Natural killer cell (primary cell): Measurements from ENCODE around the gene IGFBP5. TPM values are rescaled to one million over a fixed set of nuclear protein-coding genes. Genes with fewer than 3 reads are reported as not detected.

ENCODE experiments used
- ATAC-seq, 3 donors: fragments of 150-1000 bp in 2 of 3; fragments of 200-7000 bp in 1 of 3; cut with Tn5 transposase; 1 replicate in 1 of 3; 2 replicates in 2 of 3; pipeline ENCODE4 v1.10.0; 2021; ENCODE audit warnings: mild to moderate bottlenecking in 2 of 3, moderate library complexity in 2 of 3
- DNase-seq, 2 donors: peaks; one replicate each; pipeline versions ENCODE4 v3.0.0 to v3.0.0-alpha.2; 2013 to 2021; ENCODE audit warnings: mixed read lengths in 1 of 2
- H3K27ac ChIP-seq: one replicate; pipeline ENCODE4 v1.5.1; 2013; ENCODE audit warnings: mild to moderate bottlenecking, low read length
- H3K27me3 ChIP-seq: one replicate; pipeline ENCODE4 v1.6.1; 2013; ENCODE audit warnings: low read length; ENCODE audit not compliant: control insufficient read depth, insufficient read depth
- H3K36me3 ChIP-seq: one replicate; pipeline ENCODE4 v1.6.1; 2013; ENCODE audit warnings: low read length; ENCODE audit not compliant: control insufficient read depth, insufficient read depth
- H3K4me1 ChIP-seq: one replicate; pipeline ENCODE4 v1.6.1; 2013; ENCODE audit warnings: low read length; ENCODE audit not compliant: control insufficient read depth, insufficient read depth
- H3K4me3 ChIP-seq: one replicate; pipeline ENCODE4 v1.5.1; 2013; ENCODE audit warnings: low read length
- H3K9me3 ChIP-seq: one replicate; pipeline ENCODE4 v1.6.1; 2013; ENCODE audit warnings: low read length; ENCODE audit not compliant: control insufficient read depth, insufficient read depth
- H3K27ac Mint-ChIP-seq, 2 donors: one replicate each; pipeline ENCODE4 v1.8.0; 2022; ENCODE audit warnings: mild to moderate bottlenecking in 2 of 2, mixed read lengths in 2 of 2, moderate library complexity in 1 of 2
- H3K27me3 Mint-ChIP-seq, 2 donors: one replicate each; pipeline ENCODE4 v1.8.0; 2022; ENCODE audit warnings: low read depth in 2 of 2, mixed read lengths in 2 of 2
- H3K36me3 Mint-ChIP-seq: one replicate; pipeline ENCODE4 v1.8.0; 2022; ENCODE audit warnings: mixed read lengths
- H3K4me1 Mint-ChIP-seq, 2 donors: one replicate each; pipeline ENCODE4 v1.8.0; 2022; ENCODE audit warnings: mixed read lengths in 2 of 2
- H3K4me3 Mint-ChIP-seq: one replicate; pipeline ENCODE4 v1.8.0; 2022; ENCODE audit warnings: mild to moderate bottlenecking, moderate library complexity, mixed read lengths
- H3K9me3 Mint-ChIP-seq, 2 donors: one replicate each; pipeline ENCODE4 v1.8.0; 2022; ENCODE audit warnings: mixed read lengths in 2 of 2
- CTCF ChIP-seq: fragments of 200-600 bp; IDR thresholded peaks from one replicate; pipeline ENCODE4 v1.8.0; 2022; ENCODE audit warnings: antibody characterized with exemption
- WGBS: methylation state at CpG from one replicate; pipeline ENCODE4 v1.1.7; 2013; ENCODE audit warnings: missing lambda C conversion rate; ENCODE audit not compliant: insufficient coverage; 5-methylcytosine and 5-hydroxymethylcytosine counted together
- intact Hi-C: fragments of 100-400 bp; cut with micrococcal nuclease; formaldehyde crosslinking; loops from one replicate; pipeline ENCODE4 v1.14.2; 2022
- total RNA-seq, 4 donors: library from RNA; stranded (reverse); fragments of 120-200 nt in 1 of 4; gene quantifications; one replicate each; pipeline versions ENCODE4 v1.2.3 to v1.2.4, GENCODE V29; 2013 to 2022

Gene IGFBP5
- total RNA-seq, 3 donors from 2014 or later (not counting 1 experiment from before 2014, with no cell fraction given) = not detected

GRCh38 chr2:216683846-216684245 is 11.5 kb downstream of the IGFBP5 start:
- Mint-ChIP-seq H3K4me1 (peaks cover 6% of the 10 kb centered on the region in 2 donors), H3K9me3 (no peaks in the 10 kb centered on the region), H3K27ac (no peak overlapping the region), H3K4me3 (no peak overlapping the region), H3K27me3 (peaks cover 42% of the 10 kb centered on the region in 2 donors), H3K36me3 (no peaks in the 10 kb centered on the region)
- Histone ChIP-seq H3K27me3 (peaks cover 4% of the 10 kb centered on the region), H3K4me1 (no peaks in the 10 kb centered on the region), H3K27ac (no peak overlapping the region), H3K4me3 (no peak overlapping the region), H3K9me3 (no peaks in the 10 kb centered on the region), H3K36me3 (no peaks in the 10 kb centered on the region)
- WGBS = 73% methylated on average over 3 of the region's 3 CpGs
- intact Hi-C loops = no loop called here
- DNase-seq (no peak), ATAC-seq (no peak)
- no peak for TF ChIP-seq CTCF

GRCh38 chr2:216681683-216682082 is 13.7 kb downstream of the IGFBP5 start:
- H3K4me3 ChIP-seq = no peak overlapping the region
- H3K27ac ChIP-seq = no peak overlapping the region
- no peaks in the 10 kb centered on the region for H3K4me1 ChIP-seq
- 80% methylated on average over 1 of the region's 2 CpGs for WGBS
- H3K9me3 ChIP-seq = no peaks in the 10 kb centered on the region
- H3K4me3 Mint-ChIP-seq = no peak overlapping the region
- H3K27ac Mint-ChIP-seq = no peak overlapping the region
- intact Hi-C loops = loop anchor here (1.0 kb wide), 2 partner anchors 829 to 1032 kb away; no protein-coding TSS in a partner anchor
- no peaks in the 10 kb centered on the region for H3K36me3 ChIP-seq
- DNase-seq = no peak
- no peaks in the 10 kb centered on the region for H3K27me3 ChIP-seq
- H3K36me3 Mint-ChIP-seq = no peaks in the 10 kb centered on the region
- H3K9me3 Mint-ChIP-seq = no peaks in the 10 kb centered on the region
- ATAC-seq = no peak
- peaks cover 6% of the 10 kb centered on the region in 2 donors for H3K4me1 Mint-ChIP-seq
- no peak for TF ChIP-seq CTCF
- peaks cover 32 to 40% of the 10 kb centered on the region in 2 donors for H3K27me3 Mint-ChIP-seq

GRCh38 chr2:216680951-216681629 is 14.3 kb downstream of the IGFBP5 start:
- no peaks in the 10 kb centered on the region for H3K9me3 ChIP-seq
- no peaks in the 10 kb centered on the region for H3K27me3 ChIP-seq
- intact Hi-C loops = no loop called here
- H3K4me3 ChIP-seq = no peak overlapping the region
- no peak for TF ChIP-seq CTCF
- no peaks in the 10 kb centered on the region for H3K36me3 ChIP-seq
- H3K4me1 Mint-ChIP-seq = peaks cover 6% of the 10 kb centered on the region in 2 donors
- H3K27ac ChIP-seq = no peak overlapping the region
- H3K4me1 ChIP-seq = no peaks in the 10 kb centered on the region
- H3K9me3 Mint-ChIP-seq = no peaks in the 10 kb centered on the region
- 87% methylated on average over 9 of the region's 10 CpGs for whole genome bisulfite sequencing
- H3K4me3 Mint-ChIP-seq = no peak overlapping the region
- ATAC-seq (no peak), DNase-seq (no peak)
- no peak overlapping the region for H3K27ac Mint-ChIP-seq
- no peaks in the 10 kb centered on the region for H3K36me3 Mint-ChIP-seq
- H3K27me3 Mint-ChIP-seq = peaks cover 32 to 43% of the 10 kb centered on the region in 2 donors

GRCh38 chr2:216679658-216680024 is 15.7 kb downstream of the IGFBP5 start:
- intact Hi-C loops = no loop called here
- no peaks in the 10 kb centered on the region for H3K9me3 ChIP-seq
- H3K4me3 ChIP-seq = no peak overlapping the region
- TF ChIP-seq CTCF = no peak
- 93% methylated on average over 14 of the region's 14 CpGs for WGBS
- ATAC-seq = no peak
- H3K27ac ChIP-seq = no peak overlapping the region
- DNase-seq = no peak
- Mint-ChIP-seq H3K27ac (no peak overlapping the region), H3K9me3 (no peaks in the 10 kb centered on the region), H3K4me1 (peaks cover 6% of the 10 kb centered on the region in 2 donors), H3K4me3 (no peak overlapping the region), H3K36me3 (no peaks in the 10 kb centered on the region), H3K27me3 (peaks cover 33 to 48% of the 10 kb centered on the region in 2 donors)
- no peaks in the 10 kb centered on the region for H3K36me3 ChIP-seq
- no peaks in the 10 kb centered on the region for H3K4me1 ChIP-seq
- no peaks in the 10 kb centered on the region for H3K27me3 ChIP-seq
